Hematopoietic multipotent progenitor cell treated with erythropoietin and hydrocortisone succinate and interleukin-3 and kit ligand, for 8 days (in vitro differentiated cells): ENCODE results near the gene SLC25A17.
"Not testable (repeated sequence)": the region's sequence is repeated elsewhere in the genome, so short reads cannot be mapped to it uniquely, and the experiment has no call there.

Experiments used
- DNase-seq: peaks from one replicate; pipeline ENCODE4 v3.0.0-alpha.2; 2015

The SLC25A17 gene

DNA sequence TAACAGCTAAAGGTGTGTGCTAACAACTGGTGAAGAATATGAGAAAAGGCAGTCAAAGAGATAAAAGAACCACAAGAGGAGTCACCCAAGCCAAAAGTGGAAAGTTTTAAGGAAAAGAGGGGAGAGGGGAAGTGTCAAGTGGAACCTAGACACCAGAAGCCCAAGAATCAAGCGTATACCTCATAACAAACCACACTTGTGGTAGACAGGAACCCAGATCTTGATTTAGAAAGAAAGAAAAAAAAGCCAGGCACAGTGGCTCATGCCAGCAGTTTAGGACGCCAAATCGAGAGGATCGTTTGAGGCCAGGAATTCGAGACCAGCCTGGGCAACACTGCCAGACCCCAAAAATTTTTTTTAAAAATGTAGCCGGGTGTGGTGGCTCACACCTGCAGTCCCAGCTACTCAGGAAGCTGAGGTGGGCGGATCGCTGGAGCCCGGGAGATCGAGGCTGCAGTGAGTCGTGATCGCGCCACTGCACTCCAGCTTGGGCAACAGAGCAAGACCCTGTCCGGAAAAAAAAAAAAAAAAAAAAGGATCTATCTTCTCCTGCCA lies 877 bp downstream of the SLC25A17 start:
- peak; percentile 33 for DNase-seq

GRCh38 chr22:40817737-40818136 lies 1.4 kb downstream of the SLC25A17 start:
- DNase-seq, result no peak

DNA sequence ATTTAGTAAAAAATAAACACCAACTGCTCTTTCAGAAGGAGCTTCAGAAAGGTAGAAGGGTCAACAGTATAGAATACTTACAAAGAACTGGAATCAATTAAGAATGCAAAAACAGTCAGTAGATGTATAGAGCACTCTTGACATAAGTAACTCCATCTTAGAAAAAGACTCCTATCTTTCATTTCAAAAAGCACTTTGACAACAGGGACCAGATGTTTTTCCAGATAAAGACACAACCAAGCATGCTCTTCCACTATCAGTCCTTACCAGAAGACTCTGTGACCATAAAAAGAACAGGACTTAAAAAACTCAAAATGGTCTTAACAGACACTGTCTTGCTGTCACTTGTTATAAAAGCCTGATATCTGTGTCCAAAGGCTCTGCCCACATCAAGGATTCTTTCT lies 5.2 kb downstream of the SLC25A17 start:
- DNase-seq, result peak; percentile 97

DNA sequence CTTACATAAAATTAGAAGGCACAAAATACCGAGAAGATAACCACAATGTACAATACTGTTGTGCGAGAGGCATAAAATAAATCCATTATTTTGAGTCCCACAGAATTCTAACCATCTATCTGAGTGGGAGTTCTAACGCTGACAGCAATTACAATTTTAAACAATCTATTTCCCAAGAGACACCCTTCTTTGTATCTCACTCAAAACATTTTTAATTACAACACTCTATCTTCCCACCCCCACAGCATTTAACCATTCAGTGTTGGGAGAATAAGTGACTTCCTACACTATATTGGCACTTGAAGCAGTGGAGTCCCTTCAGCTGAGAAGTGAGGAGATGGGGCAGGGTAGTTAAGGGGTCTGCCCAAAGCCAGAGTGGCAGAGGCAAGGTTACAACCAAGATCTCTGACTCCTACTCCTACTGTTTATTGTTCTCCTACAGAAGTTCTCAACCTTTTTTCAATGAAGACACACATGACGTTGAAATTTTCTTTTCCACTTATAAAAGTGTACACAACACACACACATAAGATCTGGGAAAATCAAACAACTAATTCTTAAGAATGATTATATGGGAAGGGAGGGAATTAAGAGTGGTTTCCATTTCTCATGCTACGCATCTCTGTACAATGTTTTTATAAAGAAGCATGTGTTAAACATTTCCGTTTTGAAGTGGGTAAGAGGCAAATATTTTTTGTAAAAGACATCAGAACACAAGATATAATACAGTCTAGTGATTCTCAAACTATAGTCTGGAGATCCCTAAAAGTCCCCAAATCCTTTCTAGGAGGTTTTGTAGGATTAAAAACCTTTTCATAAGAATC lies 10.9 kb downstream of the SLC25A17 start:
- DNase-seq, result no peak

GRCh38 chr22:40806711-40807110 lies 12.4 kb downstream of the SLC25A17 start:
- no peak for DNase-seq

DNA sequence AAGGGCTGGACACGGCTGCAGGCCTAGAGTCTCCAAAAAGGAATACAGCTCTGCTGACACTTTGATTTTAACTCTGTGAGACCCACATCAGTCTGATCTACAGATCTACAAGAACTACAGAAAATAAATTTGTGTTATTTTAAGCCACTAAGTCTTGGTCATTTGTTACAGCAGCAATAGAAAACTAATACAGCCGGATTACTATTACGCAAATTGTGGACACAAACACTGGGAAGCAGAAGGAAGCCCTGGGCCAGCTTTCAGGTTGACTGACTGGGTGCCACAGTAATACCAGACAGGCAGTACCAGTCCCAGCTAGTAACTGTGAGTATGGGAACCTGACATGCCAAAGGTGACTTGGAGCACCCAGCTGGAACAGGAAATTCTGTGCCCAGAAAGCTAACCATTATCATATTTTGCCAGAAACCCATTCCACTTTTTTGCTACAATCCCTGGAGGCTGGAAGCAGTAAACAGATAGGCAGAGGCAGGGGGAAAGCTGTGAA lies 13.4 kb downstream of the SLC25A17 start:
- no peak for DNase-seq

DNA sequence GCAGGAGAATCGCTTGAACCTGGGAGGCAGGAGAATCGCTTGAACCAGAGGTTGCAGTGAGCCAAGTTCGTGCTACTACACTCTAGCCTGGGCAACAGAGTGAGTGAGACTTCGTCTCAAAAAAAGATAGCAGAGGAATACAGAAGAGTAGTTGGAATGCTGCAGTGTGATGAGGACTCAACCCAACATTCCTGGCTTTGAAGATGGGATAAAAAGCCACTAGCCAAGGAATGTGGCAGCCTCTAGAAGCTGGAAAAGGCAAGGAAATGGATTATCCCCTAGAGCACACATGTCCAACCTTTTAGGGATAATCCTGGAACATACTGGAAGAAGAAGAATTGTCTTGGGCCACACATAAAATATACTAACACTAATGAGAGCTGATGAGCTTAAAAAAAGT lies 13.9 kb downstream of the SLC25A17 start:
- DNase-seq, result no peak

- no peak for DNase-seq
Measured at GRCh38 chr22:40803321-40803720, 15.8 kb downstream of the SLC25A17 start.

DNA sequence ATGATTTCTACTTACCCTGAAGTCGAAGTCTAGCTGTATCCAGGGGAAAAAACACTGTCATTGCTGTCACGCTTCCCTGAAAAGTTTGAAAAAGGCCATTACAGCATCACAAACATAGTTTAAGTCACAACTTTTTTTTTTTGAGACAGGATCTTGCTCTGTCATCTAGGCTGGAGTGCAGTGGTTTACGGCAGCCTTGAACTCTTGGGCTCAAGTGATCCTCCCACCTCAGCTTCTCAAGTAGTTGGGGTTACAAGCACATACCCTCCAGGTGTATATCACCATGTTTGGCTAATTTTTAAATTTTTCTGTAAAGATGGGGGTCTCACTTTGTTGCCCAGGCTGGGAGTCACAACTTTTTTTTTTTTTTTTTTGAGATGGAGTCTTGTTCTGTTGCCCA lies 20.1 kb downstream of the SLC25A17 start:
- DNase-seq, result no peak

DNA sequence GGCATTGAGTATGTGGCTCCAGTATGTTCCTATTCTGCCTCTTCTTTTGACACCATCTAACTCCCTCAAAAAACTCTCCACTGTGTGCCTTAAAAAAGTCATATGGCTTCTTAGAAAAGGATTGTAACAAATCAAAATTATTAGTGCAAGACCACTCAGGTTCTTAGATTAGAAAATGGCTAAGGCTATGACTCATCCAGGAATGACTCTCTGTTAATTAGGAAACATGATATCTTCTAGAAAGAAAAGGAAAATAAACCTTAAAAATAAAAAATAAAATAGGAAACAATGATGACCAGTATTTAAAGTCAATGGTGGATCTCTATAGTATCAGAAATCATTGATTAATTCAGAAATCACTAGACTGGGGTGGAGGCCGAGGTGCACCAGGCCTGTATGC lies 21.7 kb downstream of the SLC25A17 start:
- DNase-seq, result no peak

- DNase-seq, result no peak
Measured at GRCh38 chr22:40792451-40792850, 26.7 kb downstream of the SLC25A17 start.

DNA sequence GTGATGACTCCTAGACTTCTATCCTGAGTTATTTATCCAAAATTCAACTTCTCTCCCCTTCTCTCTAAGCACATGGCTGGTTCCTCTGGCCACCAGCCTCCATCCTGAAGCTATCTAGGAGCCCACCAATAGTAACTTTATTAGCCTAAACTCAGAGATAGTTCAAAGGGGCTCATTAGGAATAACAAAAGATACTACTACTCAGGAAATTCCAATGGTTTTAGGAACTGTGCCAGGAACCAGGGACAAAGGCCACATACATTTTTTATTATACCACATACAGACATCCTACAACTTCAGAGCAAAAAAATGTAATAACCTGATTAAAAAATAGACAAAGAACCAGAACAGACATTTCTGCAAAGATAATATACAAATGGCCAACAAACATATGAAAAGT lies 27.9 kb downstream of the SLC25A17 start:
- no peak for DNase-seq

- DNase-seq, result no peak
Measured at GRCh38 chr22:40789131-40789530, 30.0 kb downstream of the SLC25A17 start.

DNA sequence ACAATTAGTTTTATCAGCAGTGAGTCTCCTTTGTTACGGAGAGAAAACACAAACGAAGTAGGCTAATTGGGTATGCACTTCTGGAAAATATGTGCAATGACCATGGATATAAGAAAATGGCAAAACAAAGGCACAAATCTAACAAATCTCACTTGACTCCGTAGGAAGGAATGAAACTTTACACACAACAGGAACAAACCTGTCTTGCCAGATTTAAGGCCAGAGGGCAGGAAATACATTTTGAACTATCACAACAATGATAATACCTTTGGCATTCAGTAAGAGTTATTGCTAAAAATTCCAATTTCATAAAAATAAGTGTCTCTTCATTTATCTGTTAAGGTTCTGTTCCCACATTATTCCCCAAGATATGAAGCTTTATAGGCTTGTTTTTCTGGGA lies 36.6 kb downstream of the SLC25A17 start:
- no peak for DNase-seq

DNA sequence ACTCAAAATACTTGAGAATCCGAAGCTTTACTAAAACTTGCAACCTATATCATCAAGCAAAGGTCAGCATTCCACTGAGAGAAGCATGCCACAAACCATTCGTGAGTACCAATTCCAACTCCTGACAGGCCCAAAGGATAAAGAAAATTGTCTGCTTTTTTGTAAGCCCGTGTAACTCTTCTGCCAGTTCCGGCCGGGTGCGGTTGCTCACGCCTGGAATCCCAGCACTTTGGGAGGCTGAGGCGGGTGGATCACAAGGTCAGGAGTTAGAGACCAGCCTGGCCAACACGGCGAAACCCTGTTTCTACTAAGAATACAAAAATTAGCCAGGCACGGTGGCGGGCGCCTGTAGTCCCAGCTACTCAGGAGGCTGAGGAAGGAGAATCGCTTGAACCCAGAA lies 37.4 kb downstream of the SLC25A17 start:
- DNase-seq, result not testable (repeated sequence)

- no peak for DNase-seq
Measured at GRCh38 chr22:40769761-40770160, 49.4 kb downstream of the SLC25A17 start.

DNA sequence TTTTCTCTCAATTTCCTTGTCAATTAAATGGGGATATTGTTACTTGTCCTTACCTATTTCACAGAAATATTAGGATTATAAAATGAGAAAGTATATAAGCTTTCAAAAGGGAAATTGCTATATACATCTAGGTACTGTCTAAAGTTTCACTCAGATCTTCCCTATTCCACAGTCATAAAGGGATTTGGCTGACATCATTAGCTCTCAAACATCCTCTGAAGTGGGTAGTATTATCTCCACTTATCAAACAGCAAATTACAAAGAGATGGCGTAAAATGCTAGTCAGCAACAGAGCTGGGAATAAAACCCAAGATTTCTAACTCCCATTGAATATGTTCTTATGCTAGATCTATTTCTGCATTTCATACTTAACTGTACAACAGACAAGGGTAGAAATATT lies 50.9 kb downstream of the SLC25A17 start:
- DNase-seq, result no peak

DNA sequence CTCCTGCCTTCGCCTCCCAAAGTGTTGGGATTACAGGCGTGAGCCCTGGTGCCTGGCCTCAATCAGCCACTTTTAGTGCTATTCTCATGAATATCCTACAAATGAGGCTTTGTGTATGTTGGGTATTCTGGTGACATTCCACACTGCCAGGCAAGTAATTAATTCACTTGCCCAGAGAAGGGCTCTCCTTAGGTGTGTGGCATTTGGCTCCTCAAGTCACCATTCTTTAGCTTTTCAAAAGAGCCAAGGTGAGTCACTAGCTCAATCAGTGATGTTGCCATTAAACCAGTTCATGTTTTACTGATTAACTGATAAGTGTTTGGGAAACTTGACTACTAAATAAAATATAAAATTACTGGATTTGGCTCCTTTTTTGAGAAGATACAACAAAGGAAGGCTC lies 52.2 kb downstream of the SLC25A17 start:
- no peak for DNase-seq

GRCh38 chr22:40764763-40765441 lies 54.2 kb downstream of the SLC25A17 start:
- DNase-seq, result no peak

DNA sequence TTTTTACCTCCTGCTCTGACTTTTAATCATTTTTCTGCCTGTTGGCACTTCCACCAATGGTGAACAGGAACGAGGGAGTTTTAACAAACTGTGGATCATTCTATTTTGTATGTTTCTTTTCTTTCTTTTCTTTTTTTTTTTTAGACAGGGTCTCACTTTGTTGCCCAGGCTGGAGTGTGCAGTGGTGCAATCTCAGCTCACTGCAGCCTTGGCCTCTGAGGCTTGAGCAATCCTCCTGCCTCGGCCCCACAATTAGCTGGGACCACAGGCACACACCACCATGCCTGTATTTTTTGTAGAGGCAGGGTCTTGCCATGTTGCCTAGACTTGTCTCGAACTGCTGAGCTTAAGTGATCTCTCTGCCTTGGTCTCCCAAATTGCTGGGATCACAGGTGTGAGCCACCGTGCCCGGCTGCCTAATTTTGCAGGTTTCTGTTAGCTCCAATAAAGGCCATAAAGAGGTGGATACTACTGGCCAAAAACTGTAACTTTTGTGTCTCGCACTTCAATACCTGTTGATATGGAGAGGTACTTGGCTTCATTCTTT lies 59.8 kb downstream of the SLC25A17 start:
- DNase-seq, result no peak

GRCh38 chr22:40758851-40759250 lies 60.3 kb downstream of the SLC25A17 start:
- not testable (repeated sequence) for DNase-seq

GRCh38 chr22:40758390-40758789 lies 60.8 kb downstream of the SLC25A17 start:
- no peak for DNase-seq

DNA sequence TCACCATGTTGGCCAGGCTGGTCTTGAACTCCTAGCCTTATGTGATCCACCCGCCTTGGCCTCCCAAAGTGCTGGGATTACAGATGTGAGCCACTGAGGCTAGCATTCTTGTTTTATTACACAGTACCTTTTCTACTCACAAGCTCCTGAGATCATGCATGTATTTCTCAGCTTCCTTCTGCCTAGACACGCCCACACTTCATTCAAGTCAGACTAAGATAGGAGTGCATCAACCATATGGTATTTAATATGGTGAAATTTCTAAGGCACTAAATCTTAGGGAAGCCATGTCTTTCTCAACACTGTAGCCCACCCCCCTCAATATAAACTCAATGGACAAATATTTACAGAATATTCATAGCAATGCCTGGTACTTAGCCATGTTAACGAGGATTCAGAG lies 62.1 kb downstream of the SLC25A17 start:
- no peak for DNase-seq

- no peak for DNase-seq
Measured at GRCh38 chr22:40753114-40753513, 66.0 kb downstream of the SLC25A17 start.
